ENCODE results near the gene CFAP157.

CFAP157 gene

GRCh38 chr9:127762111-127762676 is 55.4 kb downstream of the CFAP157 start:
- DNase-seq (ENCODE audit: low spot score) = no peak

- DNase-seq (ENCODE audit: low spot score) = no peak
Measured at GRCh38 chr9:127763918-127764384, 57.2 kb downstream of the CFAP157 start.

DNA sequence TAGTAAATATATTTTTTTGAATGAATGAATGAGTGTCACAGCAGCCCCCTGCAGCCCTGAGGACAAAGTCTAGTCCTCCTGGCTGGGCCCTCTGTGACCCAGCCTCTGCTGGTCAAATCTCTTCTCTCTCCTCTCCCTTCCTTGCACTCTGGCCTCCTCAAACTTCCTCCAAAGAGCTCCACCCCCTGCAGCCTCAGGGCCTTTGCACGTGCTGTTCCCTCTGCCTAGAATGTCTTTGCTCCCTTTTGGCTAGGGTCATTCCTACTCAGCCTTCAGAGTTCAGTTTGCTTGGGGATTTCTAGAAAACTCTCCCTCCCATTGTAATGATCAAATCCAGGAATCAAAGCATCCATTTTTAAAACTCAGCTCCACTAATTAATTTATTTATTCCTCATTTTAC is 58.6 kb downstream of the CFAP157 start:
- no peak for DNase-seq (ENCODE audit: low spot score)

Data from GM03348 (cell line).